Fibroblast of the aortic adventitia (primary cell): Measurements from ENCODE around the gene STPG3. TPM values are rescaled to one million over a fixed set of nuclear protein-coding genes. Genes with fewer than 3 reads are reported as not detected.

Experiments
- DNase-seq: peaks from one replicate; pipeline ENCODE4 v3.0.0-alpha.2; 2010; ENCODE audit warnings: low read depth
- H3K4me3 ChIP-seq: 2 replicates; pipeline ENCODE4 v1.5.1; 2011; ENCODE audit warnings: low read depth, mild to moderate bottlenecking, control low read depth, low read length, moderate library complexity
- total RNA-seq: library from RNA; depleted of rRNA; stranded (reverse); fragments of >200 nt; gene quantifications from 2 replicates; pipeline ENCODE4 v1.2.3, GENCODE V29; 2012; ENCODE audit warnings: low replicate concordance
- TF ChIP-seq, protein P1 (sequence below): IDR thresholded peaks from 2 replicates; pipeline ENCODE4 v1.5.1; 2011; ENCODE audit warnings: mild to moderate bottlenecking, low read length, control low read depth, inconsistent platforms; ENCODE audit not compliant: insufficient read depth

The STPG3 gene
- not detected in 2 replicates for total RNA-seq

DNA sequence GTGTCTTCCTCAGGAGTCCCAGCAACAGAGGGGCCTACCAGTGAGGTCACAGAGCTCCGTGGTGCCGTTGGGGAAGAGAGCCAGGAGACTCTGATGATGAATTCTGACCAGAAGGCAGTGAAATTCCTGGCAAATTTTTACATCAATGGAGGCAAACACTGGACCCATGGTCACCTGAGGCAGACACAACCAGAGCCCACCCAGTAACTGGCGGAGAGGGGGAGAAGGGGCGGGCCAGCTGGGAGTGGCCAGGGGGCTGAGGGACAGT lies at the start of gene STPG3:
Gene STPG3 (plus strand): TSS at position 93 of the 268 bp plus-strand sequence. CDS start 1 bp downstream, at position 94.
- H3K4me3 ChIP-seq, result no peak within 1 kb of the TSS
- DNase-seq, result no peak
- TF ChIP-seq, protein P1, sequence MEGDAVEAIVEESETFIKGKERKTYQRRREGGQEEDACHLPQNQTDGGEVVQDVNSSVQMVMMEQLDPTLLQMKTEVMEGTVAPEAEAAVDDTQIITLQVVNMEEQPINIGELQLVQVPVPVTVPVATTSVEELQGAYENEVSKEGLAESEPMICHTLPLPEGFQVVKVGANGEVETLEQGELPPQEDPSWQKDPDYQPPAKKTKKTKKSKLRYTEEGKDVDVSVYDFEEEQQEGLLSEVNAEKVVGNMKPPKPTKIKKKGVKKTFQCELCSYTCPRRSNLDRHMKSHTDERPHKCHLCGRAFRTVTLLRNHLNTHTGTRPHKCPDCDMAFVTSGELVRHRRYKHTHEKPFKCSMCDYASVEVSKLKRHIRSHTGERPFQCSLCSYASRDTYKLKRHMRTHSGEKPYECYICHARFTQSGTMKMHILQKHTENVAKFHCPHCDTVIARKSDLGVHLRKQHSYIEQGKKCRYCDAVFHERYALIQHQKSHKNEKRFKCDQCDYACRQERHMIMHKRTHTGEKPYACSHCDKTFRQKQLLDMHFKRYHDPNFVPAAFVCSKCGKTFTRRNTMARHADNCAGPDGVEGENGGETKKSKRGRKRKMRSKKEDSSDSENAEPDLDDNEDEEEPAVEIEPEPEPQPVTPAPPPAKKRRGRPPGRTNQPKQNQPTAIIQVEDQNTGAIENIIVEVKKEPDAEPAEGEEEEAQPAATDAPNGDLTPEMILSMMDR, result no peak

- no peak overlapping the region for H3K4me3 ChIP-seq
- TF ChIP-seq, protein P1, result no peak
- DNase-seq, result no peak
These were observed 48.1 kb upstream of the STPG3 start for GRCh38 chr9:137202966-137203365.

DNA sequence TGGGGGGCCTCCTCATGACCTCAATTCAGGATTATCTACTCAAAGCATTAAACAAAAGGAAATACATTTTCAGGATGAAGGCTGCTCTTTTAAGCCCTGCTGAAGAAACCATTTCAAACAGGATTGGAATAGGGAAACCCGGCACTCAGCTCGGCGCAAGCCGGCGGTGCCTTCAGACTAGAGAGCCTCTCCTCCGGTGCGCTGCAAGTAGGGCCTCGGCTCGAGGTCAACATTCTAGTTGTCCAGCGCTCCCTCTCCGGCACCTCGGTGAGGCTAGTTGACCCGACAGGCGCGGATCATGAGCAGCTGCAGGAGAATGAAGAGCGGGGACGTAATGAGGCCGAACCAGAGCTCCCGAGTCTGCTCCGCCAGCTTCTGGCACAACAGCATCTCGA lies 46.4 kb upstream of the STPG3 start:
- DNase-seq, result no peak
- peak overlapping the region; percentile 94 for H3K4me3 ChIP-seq
- TF ChIP-seq, protein P1, result no peak

- peak; percentile 71 for DNase-seq
- peak within 1 kb of the TSS; percentile 94 for H3K4me3 ChIP-seq
- TF ChIP-seq, protein P1, result no peak
These were observed 45.7 kb upstream of the STPG3 start, which contains the start of the genes NDOR1 and TMEM203 for GRCh38 chr9:137205126-137206069. Gene NDOR1 (plus strand): TSS chr9:137205700. CDS start chr9:137205778, 78 bp downstream. Gene TMEM203 (minus strand): TSS chr9:137205648. CDS start chr9:137205414, 234 bp downstream.

DNA sequence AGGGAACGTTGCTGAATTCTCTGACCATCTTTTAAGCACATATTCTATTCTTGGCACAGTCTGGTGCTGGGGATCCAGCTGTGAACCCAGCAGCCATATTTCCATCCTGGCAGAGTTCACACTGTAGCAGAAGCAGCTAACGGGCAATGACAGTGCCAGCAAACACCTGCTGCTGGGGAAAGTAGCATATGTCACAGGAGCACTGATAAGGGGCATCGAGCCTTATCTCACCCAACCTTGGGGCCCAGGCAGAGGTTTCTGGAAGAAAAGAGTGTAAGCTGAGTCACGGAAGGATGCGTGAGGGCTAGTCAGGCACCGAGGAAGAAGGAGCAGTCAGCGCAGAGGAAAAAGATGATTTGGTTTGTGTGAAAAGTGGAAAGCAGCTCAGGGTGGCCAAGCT lies 44.5 kb upstream of the STPG3 start:
- DNase-seq, result no peak
- TF ChIP-seq, protein P1, result no peak
- H3K4me3 ChIP-seq, result peak overlapping the region; percentile 94

DNA sequence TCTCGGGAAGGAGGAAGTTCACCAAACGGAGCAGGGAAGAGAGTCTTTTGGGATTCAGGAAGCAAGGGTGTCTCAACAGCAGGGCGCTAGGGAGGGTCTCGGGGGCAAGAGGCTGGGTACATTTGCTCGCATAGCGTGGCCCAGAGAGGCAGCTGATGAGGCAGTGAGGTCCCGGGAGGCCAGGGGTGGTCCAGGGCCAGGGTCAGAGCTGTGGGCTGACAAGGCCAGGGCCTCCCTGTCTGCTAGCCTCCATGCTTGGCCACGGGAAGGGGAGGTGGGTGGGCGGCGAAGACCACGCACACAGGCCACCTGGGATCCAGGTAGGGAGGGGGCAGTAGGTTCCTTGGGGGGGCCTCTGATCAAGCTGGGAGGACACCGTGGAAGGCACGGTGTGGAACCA lies 39.6 kb upstream of the STPG3 start:
- no peak for DNase-seq
- no peak overlapping the region for H3K4me3 ChIP-seq
- TF ChIP-seq, protein P1, result no peak

- no peak for DNase-seq
- TF ChIP-seq, protein P1, result no peak
- no peak overlapping the region for H3K4me3 ChIP-seq
These were observed 38.6 kb upstream of the STPG3 start for GRCh38 chr9:137212520-137212919.
